ENCODE results near the gene LRRTM2. TPM values are rescaled to one million over a fixed set of nuclear protein-coding genes. Genes with fewer than 3 reads are reported as not detected.

Gene LRRTM2
- total RNA-seq, 3 donors from 2014 or later: 0.06 to 0.60 (median 0.24) TPM

GRCh38 chr5:138913773-138914172, 38.6 kb upstream of the LRRTM2 start:
- Histone ChIP-seq H3K4me1 (ENCODE audit: low read depth) (no peaks in the 10 kb centered on the region), H3K36me3 (ENCODE audit: low read depth) (no peaks in the 10 kb centered on the region), H3K9me3 (no peaks in the 10 kb centered on the region), H3K4me3 (no peak overlapping the region)
- ATAC-seq (no peak), DNase-seq (no peak)
- TF ChIP-seq CTCF (IDR thresholded peaks at IDR 0.05): no peak
- intact Hi-C loops (cut with DNase I, micrococcal nuclease): no loop called here

- Histone ChIP-seq H3K9me3 (no peaks in the 10 kb centered on the region), H3K4me3 (no peak overlapping the region), H3K4me1 (ENCODE audit: low read depth) (no peaks in the 10 kb centered on the region), H3K36me3 (ENCODE audit: low read depth) (no peaks in the 10 kb centered on the region)
- intact Hi-C loops (cut with DNase I, micrococcal nuclease): no loop called here
- DNase-seq (no peak), ATAC-seq (no peak)
- TF ChIP-seq CTCF (IDR thresholded peaks at IDR 0.05): no peak
Observed at GRCh38 chr5:138912093-138912492, 37.0 kb upstream of the LRRTM2 start.

- Histone ChIP-seq H3K4me1 (ENCODE audit: low read depth) (no peaks in the 10 kb centered on the region), H3K9me3 (no peaks in the 10 kb centered on the region), H3K4me3 (no peak overlapping the region), H3K36me3 (ENCODE audit: low read depth) (no peaks in the 10 kb centered on the region)
- ATAC-seq (no peak), DNase-seq (no peak)
- TF ChIP-seq CTCF (IDR thresholded peaks at IDR 0.05): no peak
- intact Hi-C loops (cut with DNase I, micrococcal nuclease): no loop called here
Observed at GRCh38 chr5:138911441-138911840, 36.3 kb upstream of the LRRTM2 start.

- no peaks in the 10 kb centered on the region for H3K36me3 ChIP-seq (ENCODE audit: low read depth)
- no peaks in the 10 kb centered on the region for H3K4me1 ChIP-seq (ENCODE audit: low read depth)
- DNase-seq: no peak
- H3K9me3 ChIP-seq: no peaks in the 10 kb centered on the region
- intact Hi-C loops (cut with DNase I, micrococcal nuclease): no loop called here
- ATAC-seq: no peak
- no peak overlapping the region for H3K4me3 ChIP-seq
- no peak for TF ChIP-seq CTCF (IDR thresholded peaks at IDR 0.05)
Observed at GRCh38 chr5:138910546-138911185, 35.5 kb upstream of the LRRTM2 start.

GRCh38 chr5:138909734-138910133, 34.6 kb upstream of the LRRTM2 start:
- no peak for TF ChIP-seq CTCF (IDR thresholded peaks at IDR 0.05)
- H3K9me3 ChIP-seq: no peaks in the 10 kb centered on the region
- intact Hi-C loops (cut with DNase I, micrococcal nuclease): no loop called here
- H3K36me3 ChIP-seq (ENCODE audit: low read depth): peaks cover 4% of the 10 kb centered on the region
- H3K4me1 ChIP-seq (ENCODE audit: low read depth): no peaks in the 10 kb centered on the region
- ATAC-seq (no peak), DNase-seq (no peak)
- H3K4me3 ChIP-seq: no peak overlapping the region

GRCh38 chr5:138905541-138905940, 30.4 kb upstream of the LRRTM2 start:
- ATAC-seq: no peak

More at GRCh38 chr5:138905541-138905940, 30.4 kb upstream of the LRRTM2 start:
- Histone ChIP-seq H3K9me3 (no peaks in the 10 kb centered on the region), H3K36me3 (ENCODE audit: low read depth) (peaks cover 4% of the 10 kb centered on the region), H3K4me1 (ENCODE audit: low read depth) (no peaks in the 10 kb centered on the region), H3K4me3 (no peak overlapping the region)
- no peak for DNase-seq
- no peak for TF ChIP-seq CTCF (IDR thresholded peaks at IDR 0.05)
- intact Hi-C loops (cut with DNase I, micrococcal nuclease): no loop called here
